PC-3 (cell line): ENCODE results near the gene XPC. TPM values are rescaled to one million over a fixed set of nuclear protein-coding genes. Genes with fewer than 3 reads are reported as not detected.

Experiments used
- ATAC-seq: fragments of 200-7000 bp; cut with Tn5 transposase; 2 replicates; pipeline ENCODE4 v1.9.1; 2020; ENCODE audit warnings: mild to moderate bottlenecking, moderate library complexity
- BruUV-seq: library from RNA; stranded (reverse); fragments of 400-500 nt; replicated peaks from 2 replicates; lab custom pipeline; 2021; lab: Mats Ljungman, UMichigan
- CTCF ChIA-PET: fragments of 300-600 bp; sonication (Branson Sonifier 250); formaldehyde crosslinking; loops from one replicate; lab custom pipeline; 2022; ENCODE audit warnings: antibody characterized with exemption; lab: Charles Lee
- POLR2A ChIA-PET: fragments of 300-600 bp; sonication (Branson Sonifier 250); formaldehyde crosslinking; loops from one replicate; lab custom pipeline; 2022; ENCODE audit warnings: antibody characterized with exemption; ENCODE audit not compliant: unreplicated experiment; lab: Charles Lee
- DNase-seq: peaks from one replicate; pipeline ENCODE4 v3.0.0-alpha.2; 2015
- H2AFZ ChIP-seq: fragments of 300-600 bp; sonication (generic); 2 replicates; pipeline ENCODE4 v1.6.0; 2016; ENCODE audit warnings: antibody characterized with exemption, low read length
- H3F3A ChIP-seq: fragments of 300-600 bp; sonication (generic); one replicate; pipeline ENCODE4 v1.6.0; 2017; ENCODE audit warnings: antibody characterized with exemption, low read length, control low read depth, mild to moderate bottlenecking; ENCODE audit not compliant: unreplicated experiment
- H3K27ac ChIP-seq: fragments of 300-600 bp; sonication (generic); 2 replicates; pipeline ENCODE4 v1.5.1; 2016; ENCODE audit warnings: mild to moderate bottlenecking, low read length
- H3K27me3 ChIP-seq: fragments of 300-600 bp; sonication (generic); 2 replicates; pipeline ENCODE4 v1.6.1; 2016; ENCODE audit warnings: low read length, mixed read lengths
- H3K36me3 ChIP-seq: fragments of 300-600 bp; sonication (generic); 2 replicates; pipeline ENCODE4 v1.6.1; 2016; ENCODE audit warnings: low read depth, mixed run types, low read length, mixed read lengths
- H3K4me1 ChIP-seq: fragments of 300-600 bp; sonication (generic); 2 replicates; pipeline ENCODE4 v1.5.1; 2016; ENCODE audit warnings: low read length; ENCODE audit not compliant: insufficient read depth
- H3K4me2 ChIP-seq: fragments of 300-600 bp; sonication (generic); 2 replicates; pipeline ENCODE4 v1.6.0; 2016; ENCODE audit warnings: low read length
- H3K4me3 ChIP-seq: fragments of 300-600 bp; sonication (generic); 2 replicates; pipeline ENCODE4 v1.5.1; 2016; ENCODE audit warnings: mild to moderate bottlenecking, low read length, mixed read lengths
- H3K79me2 ChIP-seq: fragments of 300-600 bp; sonication (generic); 2 replicates; pipeline ENCODE4 v1.6.1; 2017; ENCODE audit warnings: low read length, mixed read lengths
- H3K9ac ChIP-seq: fragments of 300-600 bp; sonication (generic); 2 replicates; pipeline ENCODE4 v1.6.0; 2016; ENCODE audit warnings: mild to moderate bottlenecking, low read length
- H3K9me2 ChIP-seq: fragments of 300-600 bp; sonication (generic); replicated peaks from 2 replicates; pipeline ENCODE4 v1.6.1; 2016; ENCODE audit warnings: mixed run types, low read length, mixed read lengths
- H3K9me3 ChIP-seq: fragments of 300-600 bp; sonication (generic); 2 replicates; pipeline ENCODE4 v1.6.1; 2016; ENCODE audit warnings: low read length, mixed read lengths
- H4K20me1 ChIP-seq: fragments of 300-600 bp; sonication (generic); 2 replicates; pipeline ENCODE4 v1.6.1; 2016; ENCODE audit warnings: low read length, mixed read lengths
- EZH2 ChIP-seq: fragments of 300-600 bp; sonication (generic); IDR thresholded peaks from one replicate; pipeline ENCODE4 v1.6.1; 2017; ENCODE audit warnings: antibody characterized with exemption, mild to moderate bottlenecking, low read length; ENCODE audit not compliant: unreplicated experiment
- EZH2phosphoT487 ChIP-seq: fragments of 300-600 bp; sonication (generic); IDR thresholded peaks from 2 replicates; pipeline ENCODE4 v1.6.1; 2018; ENCODE audit warnings: mild to moderate bottlenecking, antibody characterized with exemption, low read length, borderline replicate concordance
- intact Hi-C: fragments of 100-400 bp; cut with micrococcal nuclease; formaldehyde crosslinking; loops from 2 replicates; pipeline ENCODE4 v1.9.0; 2023
- total RNA-seq: library from RNA; depleted of rRNA; stranded (reverse); fragments of >200 nt; gene quantifications from 2 replicates; pipeline ENCODE4 v1.2.3, GENCODE V29; 2014
- TF ChIP-seq, protein P1 (sequence below): fragments of 300-600 bp; sonication (generic); conservative IDR thresholded peaks from 2 replicates; pipeline ENCODE4 v1.5.1; 2017; ENCODE audit warnings: antibody characterized with exemption, low read depth, mild to moderate bottlenecking, low read length

The XPC gene
- total RNA-seq, 1 experiment from 2014 or later = 24.3 TPM

DNA sequence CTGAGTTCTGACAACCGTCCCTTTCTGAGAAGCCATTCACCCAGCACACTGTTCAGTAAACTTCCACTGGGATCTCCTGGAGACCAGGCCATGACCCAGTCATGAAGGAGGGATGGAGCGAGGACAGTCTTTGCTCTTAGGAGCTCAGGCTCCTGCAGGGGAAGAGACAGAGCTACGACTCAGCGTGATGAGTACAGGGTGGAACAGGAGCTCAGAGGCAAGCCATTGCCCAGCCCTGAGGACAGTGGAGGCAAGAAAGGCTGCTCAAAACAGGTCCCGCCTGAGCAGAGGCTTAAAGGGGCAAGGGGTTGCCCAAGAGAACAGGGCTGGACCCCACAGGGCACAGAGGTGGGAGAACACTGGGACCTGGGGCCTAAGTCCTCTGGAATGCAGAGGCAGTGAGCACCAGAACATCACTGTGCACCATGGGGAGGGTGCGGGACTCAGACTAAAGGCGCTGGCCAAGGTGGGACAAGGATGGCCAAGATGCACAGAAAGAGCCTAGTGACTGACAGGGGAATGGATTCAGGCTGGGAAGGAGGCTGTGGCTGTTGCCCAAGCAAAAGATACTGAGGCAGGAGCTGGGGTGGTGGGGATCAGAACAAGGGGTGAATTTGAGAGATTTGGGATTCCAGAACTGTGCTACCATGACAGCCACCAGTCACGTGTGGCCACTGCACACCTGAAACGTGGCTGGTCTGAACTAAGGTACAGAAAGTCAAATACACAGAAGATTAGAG lies 27.7 kb downstream of the XPC start:
- Histone ChIP-seq H3K9me3 (no peaks in the 10 kb centered on the region), H3K9me2 (no peaks in the 10 kb centered on the region), H3K9ac (no peak overlapping the region), H3K79me2 (no peaks in the 10 kb centered on the region), H3F3A (no peaks in the 10 kb centered on the region), H3K36me3 (peaks cover 5% of the 10 kb centered on the region; the same call in 1 of the 2 replicates), H3K27ac (no peak overlapping the region), H3K27me3 (no peaks in the 10 kb centered on the region), H3K4me3 (no peak overlapping the region), H2AFZ (no peak overlapping the region), H4K20me1 (no peaks in the 10 kb centered on the region), H3K4me1 (peaks cover 3% of the 10 kb centered on the region), H3K4me2 (no peak overlapping the region)
- intact Hi-C loops = no loop called here
- ChIA-PET POLR2A (no interaction called here), CTCF (no interaction called here)
- DNase-seq (no peak), ATAC-seq (no peak)
- TF ChIP-seq EZH2 = no peak
- TF ChIP-seq, protein P1, sequence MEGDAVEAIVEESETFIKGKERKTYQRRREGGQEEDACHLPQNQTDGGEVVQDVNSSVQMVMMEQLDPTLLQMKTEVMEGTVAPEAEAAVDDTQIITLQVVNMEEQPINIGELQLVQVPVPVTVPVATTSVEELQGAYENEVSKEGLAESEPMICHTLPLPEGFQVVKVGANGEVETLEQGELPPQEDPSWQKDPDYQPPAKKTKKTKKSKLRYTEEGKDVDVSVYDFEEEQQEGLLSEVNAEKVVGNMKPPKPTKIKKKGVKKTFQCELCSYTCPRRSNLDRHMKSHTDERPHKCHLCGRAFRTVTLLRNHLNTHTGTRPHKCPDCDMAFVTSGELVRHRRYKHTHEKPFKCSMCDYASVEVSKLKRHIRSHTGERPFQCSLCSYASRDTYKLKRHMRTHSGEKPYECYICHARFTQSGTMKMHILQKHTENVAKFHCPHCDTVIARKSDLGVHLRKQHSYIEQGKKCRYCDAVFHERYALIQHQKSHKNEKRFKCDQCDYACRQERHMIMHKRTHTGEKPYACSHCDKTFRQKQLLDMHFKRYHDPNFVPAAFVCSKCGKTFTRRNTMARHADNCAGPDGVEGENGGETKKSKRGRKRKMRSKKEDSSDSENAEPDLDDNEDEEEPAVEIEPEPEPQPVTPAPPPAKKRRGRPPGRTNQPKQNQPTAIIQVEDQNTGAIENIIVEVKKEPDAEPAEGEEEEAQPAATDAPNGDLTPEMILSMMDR = no peak
- no peak for TF ChIP-seq EZH2phosphoT487
- BruUV-seq = no TSS peak

DNA sequence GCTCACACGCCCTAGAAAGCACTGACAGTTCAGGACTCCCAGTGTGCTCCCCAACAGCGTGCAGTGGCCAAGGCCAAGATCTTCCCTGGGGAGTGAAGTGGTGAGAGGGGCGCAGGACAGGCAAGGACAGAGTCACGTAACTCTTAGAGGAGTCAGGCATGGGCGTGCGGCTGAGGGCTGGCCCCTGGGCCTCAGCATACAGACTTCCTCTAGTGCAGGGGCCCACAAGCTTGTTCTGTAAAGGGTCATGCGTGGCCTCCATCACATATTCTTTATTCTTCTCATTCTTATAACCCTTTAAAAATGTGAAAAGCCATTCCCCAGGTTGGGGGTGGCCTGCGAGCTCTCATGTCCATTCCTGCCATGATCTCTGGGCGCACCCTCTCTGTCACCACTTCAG lies 28.3 kb downstream of the XPC start:
- H3K27me3 ChIP-seq = no peaks in the 10 kb centered on the region
- POLR2A ChIA-PET = no interaction called here
- H3K9ac ChIP-seq = no peak overlapping the region
- H3K9me3 ChIP-seq = no peaks in the 10 kb centered on the region
- no TSS peak for BruUV-seq
- no peak overlapping the region for H3K4me3 ChIP-seq
- no peak overlapping the region for H3K4me2 ChIP-seq
- no peak overlapping the region for H3K27ac ChIP-seq
- peaks cover 9% of the 10 kb centered on the region for H3K4me1 ChIP-seq
- intact Hi-C loops = no loop called here
- CTCF ChIA-PET = no interaction called here
- H4K20me1 ChIP-seq = no peaks in the 10 kb centered on the region
- H3K36me3 ChIP-seq = peaks cover 7% of the 10 kb centered on the region; the same call in 1 of the 2 replicates
- H2AFZ ChIP-seq = no peak overlapping the region
- DNase-seq (no peak), ATAC-seq (no peak)
- H3F3A ChIP-seq = no peaks in the 10 kb centered on the region
- H3K9me2 ChIP-seq = no peaks in the 10 kb centered on the region
- H3K79me2 ChIP-seq = no peaks in the 10 kb centered on the region
- no peak for TF ChIP-seq EZH2phosphoT487
- TF ChIP-seq, protein P1 = no peak
- no peak for TF ChIP-seq EZH2
